Thyroid gland (tissue), 4 donors: ENCODE measurements around the gene CTNNA3. TPM values are rescaled to one million over a fixed set of nuclear protein-coding genes. Genes with fewer than 3 reads are reported as not detected.

Experiments
- DNase-seq, 2 donors: peaks; one replicate each; pipeline ENCODE4 v3.0.0-alpha.2; 2019
- H3K27ac ChIP-seq, 3 donors: fragments of 200-600 bp; sonication (generic); 1 replicate in 2 of 3; 2 replicates in 1 of 3; pipeline ENCODE4 v1.5.1; 2016 to 2019; ENCODE audit warnings: mild to moderate bottlenecking in 1 of 3, moderate library complexity in 1 of 3
- H3K27me3 ChIP-seq: fragments of 200-600 bp; sonication (generic); one replicate; pipeline ENCODE4 v1.5.1; 2019
- H3K36me3 ChIP-seq, 2 donors: fragments of 200-600 bp; sonication (generic); one replicate each; pipeline ENCODE4 v1.5.1; 2016 to 2019
- H3K4me1 ChIP-seq, 2 donors: fragments of 200-600 bp; sonication (generic); one replicate each; pipeline ENCODE4 v1.5.1; 2017 to 2019
- H3K4me3 ChIP-seq, 3 donors: fragments of 200-600 bp; sonication (generic); replicated peaks in 1 of 3; 1 replicate in 2 of 3; 2 replicates in 1 of 3; pipeline ENCODE4 v1.5.1; 2016; ENCODE audit warnings: mild to moderate bottlenecking in 1 of 3
- H3K9me3 ChIP-seq: fragments of 200-600 bp; sonication (generic); one replicate; pipeline ENCODE4 v1.5.1; 2017
- CTCF ChIP-seq, 6 experiments: fragments of 200-600 bp in 3 of 6; fragments of 450-650 bp in 3 of 6; sonication (generic) in 3 of 6; IDR thresholded peaks; one replicate each; pipeline ENCODE4 v1.5.1; 2016 to 2019; ENCODE audit warnings: antibody characterized with exemption in 6 of 6, mild to moderate bottlenecking in 2 of 6, inconsistent platforms in 1 of 6, moderate library complexity in 1 of 6
- POLR2A ChIP-seq, 2 donors: fragments of 450-650 bp; IDR thresholded peaks; one replicate each; pipeline ENCODE4 v1.6.1; 2017; ENCODE audit warnings: antibody characterized with exemption in 2 of 2, mild to moderate bottlenecking in 2 of 2, moderate library complexity in 1 of 2
- WGBS, 2 donors: methylation state at CpG; one replicate each; pipeline ENCODE4 v1.1.5; 2017; 5-methylcytosine and 5-hydroxymethylcytosine counted together
- intact Hi-C: fragments of 100-400 bp; cut with DNase I; formaldehyde crosslinking; loops from one replicate; pipeline ENCODE4 v1.15.1; 2023
- total RNA-seq, 4 donors: library from RNA; depleted of rRNA; stranded (reverse); fragments of >200 nt; gene quantifications; one replicate each; pipeline ENCODE4 v1.2.3, GENCODE V29; 2016

Gene CTNNA3
- total RNA-seq, 4 donors from 2014 or later, result 0.11 to 0.79 (median 0.13) TPM; not detected in 1

- H3K27ac ChIP-seq, result no peak overlapping the region
- no peaks in the 10 kb centered on the region for H3K36me3 ChIP-seq
- H3K4me1 ChIP-seq, result no peaks in the 10 kb centered on the region
- H3K27me3 ChIP-seq, result no peaks in the 10 kb centered on the region
- no peak overlapping the region for H3K4me3 ChIP-seq
- no peak for DNase-seq
- TF ChIP-seq POLR2A (IDR thresholded peaks at IDR 0.05) (no peak), CTCF (IDR thresholded peaks at IDR 0.05) (no peak)
- no peaks in the 10 kb centered on the region for H3K9me3 ChIP-seq
- intact Hi-C loops, result no loop called here
Measured at GRCh38 chr10:66792441-66792840, 903.6 kb downstream of the CTNNA3 start.

GRCh38 chr10:66788178-66788987 lies 907.6 kb downstream of the CTNNA3 start:
- H3K36me3 ChIP-seq, result no peaks in the 10 kb centered on the region

GRCh38 chr10:66786709-66787108 lies 909.3 kb downstream of the CTNNA3 start:
- no peak for DNase-seq
- Histone ChIP-seq H3K27me3 (no peaks in the 10 kb centered on the region), H3K4me1 (no peaks in the 10 kb centered on the region), H3K36me3 (no peaks in the 10 kb centered on the region), H3K4me3 (no peak overlapping the region), H3K27ac (no peak overlapping the region), H3K9me3 (no peaks in the 10 kb centered on the region)
- TF ChIP-seq POLR2A (IDR thresholded peaks at IDR 0.05), result no peak
- no peak for TF ChIP-seq CTCF (IDR thresholded peaks at IDR 0.05)
- intact Hi-C loops, result no loop called here
- WGBS, 2 donors, result 88 to 95% methylated on average over 1 of the region's 1 CpG

More at GRCh38 chr10:66788178-66788987, 907.6 kb downstream of the CTNNA3 start:
- Histone ChIP-seq H3K27ac (no peak overlapping the region), H3K27me3 (no peaks in the 10 kb centered on the region), H3K4me1 (no peaks in the 10 kb centered on the region), H3K9me3 (no peaks in the 10 kb centered on the region), H3K4me3 (no peak overlapping the region)
- no peak for TF ChIP-seq POLR2A (IDR thresholded peaks at IDR 0.05)
- no peak for TF ChIP-seq CTCF (IDR thresholded peaks at IDR 0.05)
- DNase-seq, result no peak
- WGBS, 2 donors, result 77 to 84% methylated on average over 7 of the region's 7 CpGs
- intact Hi-C loops, result no loop called here

GRCh38 chr10:66784770-66785169 lies 911.2 kb downstream of the CTNNA3 start:
- Histone ChIP-seq H3K27me3 (no peaks in the 10 kb centered on the region), H3K4me1 (no peaks in the 10 kb centered on the region), H3K36me3 (no peaks in the 10 kb centered on the region), H3K4me3 (no peak overlapping the region), H3K27ac (no peak overlapping the region), H3K9me3 (no peaks in the 10 kb centered on the region)
- DNase-seq, result no peak
- WGBS, 2 donors, result 63 to 73% methylated on average over 1 of the region's 1 CpG
- TF ChIP-seq CTCF (IDR thresholded peaks at IDR 0.05), result no peak
- TF ChIP-seq POLR2A (IDR thresholded peaks at IDR 0.05), result no peak
- intact Hi-C loops, result no loop called here

GRCh38 chr10:66783316-66783715 lies 912.7 kb downstream of the CTNNA3 start:
- no peak overlapping the region for H3K4me3 ChIP-seq
- intact Hi-C loops, result no loop called here
- no peak overlapping the region for H3K27ac ChIP-seq
- no peak for DNase-seq
- TF ChIP-seq POLR2A (IDR thresholded peaks at IDR 0.05), result no peak
- no peak for TF ChIP-seq CTCF (IDR thresholded peaks at IDR 0.05)
- no peaks in the 10 kb centered on the region for H3K9me3 ChIP-seq
- WGBS, 2 donors, result 93% methylated on average over 5 of the region's 5 CpGs
- H3K36me3 ChIP-seq, result no peaks in the 10 kb centered on the region
- no peaks in the 10 kb centered on the region for H3K4me1 ChIP-seq
- no peaks in the 10 kb centered on the region for H3K27me3 ChIP-seq
